Adrenal gland (tissue), 5 donors: Measurements from ENCODE around the gene MARS1.

Source experiments
- CTCF ChIP-seq, 6 experiments: fragments of 450-650 bp in 4 of 6; fragments of 200-600 bp in 2 of 6; sonication (generic) in 1 of 6; IDR thresholded peaks; 1 replicate in 5 of 6; 2 replicates in 1 of 6; pipeline versions ENCODE4 v1.5.1 to v1.8.0; 2016 to 2021; ENCODE audit warnings: antibody characterized with exemption in 6 of 6, mild to moderate bottlenecking in 2 of 6, moderate library complexity in 1 of 6
- POLR2A ChIP-seq, 2 donors: fragments of 450-650 bp; IDR thresholded peaks; one replicate each; pipeline ENCODE4 v1.6.1; 2017; ENCODE audit warnings: antibody characterized with exemption in 2 of 2, mild to moderate bottlenecking in 2 of 2, moderate library complexity in 1 of 2
- donor health status: DM: no; HTN: no; CAD: no.

GRCh38 chr12:57452181-57452936 is 35.5 kb upstream of the MARS1 start:
- TF ChIP-seq POLR2A (IDR thresholded peaks at IDR 0.05) (no peak), CTCF (IDR thresholded peaks at IDR 0.05) (no peak)
